AG08396 (cell line): ENCODE data around the gene TRIM33.

Experiments
- DNase-seq: peaks from one replicate; pipeline ENCODE4 v3.0.0; 2012; ENCODE audit warnings: low spot score, mixed read lengths

TRIM33 gene

DNA sequence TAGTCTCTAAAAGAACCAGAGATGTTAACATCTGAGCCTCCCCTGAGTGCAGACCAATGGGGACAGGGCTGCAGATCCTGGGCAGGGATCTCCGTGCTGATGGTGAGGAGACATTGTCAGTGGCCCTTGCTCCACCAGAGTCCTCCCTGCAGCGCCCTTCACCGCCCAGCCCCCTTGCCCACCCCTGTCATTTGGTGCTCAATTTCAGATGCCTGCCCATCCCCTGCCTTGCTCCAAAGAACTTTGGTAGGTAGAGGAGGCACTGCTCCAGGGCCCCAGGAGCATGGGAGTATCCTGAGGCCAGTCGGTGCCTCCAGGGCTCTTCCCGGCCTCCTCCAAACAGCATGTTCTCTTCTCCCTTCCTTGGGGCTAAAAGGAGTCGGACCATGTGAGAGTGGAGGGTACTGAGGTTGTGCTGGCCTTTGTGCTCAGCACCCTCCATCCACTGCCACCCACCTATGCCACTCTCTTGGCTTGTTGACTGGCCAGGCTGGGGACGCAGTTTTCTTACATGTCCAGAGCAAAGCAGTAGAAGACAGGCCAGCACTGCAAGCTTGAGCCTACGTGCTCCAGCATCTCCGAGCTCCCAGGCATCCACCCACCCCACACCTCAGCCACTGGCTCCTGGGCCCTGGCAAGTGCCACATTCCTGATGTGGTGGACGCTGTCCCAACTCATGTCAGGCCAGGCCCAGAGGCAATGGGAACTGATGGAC, 160.1 kb downstream of the TRIM33 start:
- DNase-seq: no peak

DNA sequence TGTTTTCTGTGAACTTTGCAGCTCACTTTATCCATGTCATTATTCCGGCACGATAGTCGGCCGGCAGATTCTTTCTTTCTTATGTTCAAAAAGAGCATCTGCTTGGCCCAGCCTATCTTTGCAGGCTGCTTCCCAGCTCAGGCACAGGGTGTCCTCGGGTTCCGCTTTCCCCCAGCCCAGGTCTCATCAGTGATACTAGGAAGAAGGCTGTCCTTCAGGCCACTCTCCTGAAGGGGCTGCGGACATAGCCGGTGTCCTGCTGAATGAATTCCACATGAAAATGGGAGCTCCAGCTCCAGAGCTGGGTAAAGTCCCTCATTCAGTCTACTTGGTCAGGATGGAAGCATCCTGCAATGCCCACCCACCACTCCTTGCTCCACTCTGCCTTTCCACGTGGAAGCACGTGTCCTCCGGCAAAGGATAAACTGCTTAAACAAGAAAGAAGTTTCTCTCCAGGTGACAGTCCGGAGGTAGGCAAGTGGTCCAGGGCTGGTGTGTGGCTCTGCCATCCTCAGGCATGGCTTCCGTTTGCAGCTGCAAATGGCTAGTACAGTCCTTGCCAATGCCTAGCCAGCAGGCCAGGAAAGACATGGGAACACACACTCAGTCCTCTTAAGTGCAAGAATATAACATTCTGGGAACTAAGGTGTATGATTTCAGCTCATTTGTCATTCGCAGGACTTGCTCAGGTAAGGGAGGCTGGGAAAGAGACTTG, 161.0 kb downstream of the TRIM33 start:
- no peak for DNase-seq

DNA sequence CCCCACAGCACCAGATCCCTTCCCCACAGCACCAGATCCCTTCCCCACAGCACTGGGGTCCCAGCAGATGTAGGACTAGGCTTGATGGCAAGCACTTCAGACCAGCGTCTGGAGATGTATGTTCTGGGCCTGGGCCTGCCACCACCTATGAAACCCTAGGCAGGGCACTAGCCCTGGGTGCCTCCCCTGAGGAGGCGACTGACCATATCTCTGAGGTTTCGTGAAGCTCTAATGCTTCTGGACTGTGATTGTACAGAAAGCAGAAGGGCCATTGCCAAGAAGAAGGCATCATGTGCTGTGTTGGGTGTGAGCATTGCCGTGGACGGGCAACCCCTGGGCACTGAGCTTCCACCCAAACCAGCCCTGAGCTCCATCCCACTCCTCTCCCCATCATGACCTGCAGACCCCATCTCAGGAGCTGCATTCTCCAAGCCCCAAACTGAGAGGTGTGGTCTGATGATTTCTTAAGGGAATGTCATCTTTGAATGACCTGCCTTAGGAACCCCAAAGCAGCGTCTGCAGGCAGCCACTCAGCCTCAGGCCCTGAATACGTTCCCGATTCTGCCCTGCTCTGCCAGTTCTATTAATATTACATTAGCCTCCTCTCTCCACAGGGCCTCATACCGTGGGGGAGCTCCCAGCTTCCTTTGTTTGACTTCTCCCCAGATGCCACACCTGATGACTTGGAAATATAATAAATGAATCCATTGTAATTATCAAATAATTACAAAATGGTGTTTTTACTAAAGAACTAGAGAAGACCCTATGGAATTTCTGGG, 163.4 kb downstream of the TRIM33 start:
- DNase-seq: no peak

DNA sequence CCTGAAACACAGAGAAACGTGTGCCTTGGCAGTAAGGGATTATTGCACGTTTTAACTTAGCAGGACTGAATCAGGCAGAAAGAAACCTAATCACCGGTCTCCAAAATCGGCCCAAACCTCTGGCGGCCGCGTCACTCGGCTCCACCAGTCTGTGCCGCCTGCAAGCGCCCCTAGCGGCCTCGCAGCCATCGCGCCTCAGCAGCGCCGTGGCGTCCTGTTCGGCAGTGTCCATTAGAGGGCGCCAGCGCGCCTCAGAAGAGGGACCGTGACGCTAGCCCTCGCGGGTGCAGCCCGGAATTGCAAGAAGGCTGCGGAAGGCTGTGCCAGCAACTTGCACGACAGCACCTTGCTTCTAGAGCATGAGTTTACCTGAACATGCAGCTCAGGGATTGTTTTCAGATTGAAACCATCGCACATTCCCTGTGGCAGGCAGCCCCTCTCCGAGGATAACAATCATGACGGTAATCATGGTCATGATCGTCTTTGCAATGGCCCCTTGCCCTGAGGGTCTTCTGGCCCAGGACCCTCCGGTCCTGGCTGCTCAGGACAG, 164.4 kb downstream of the TRIM33 start:
- peak; percentile 95 for DNase-seq

DNA sequence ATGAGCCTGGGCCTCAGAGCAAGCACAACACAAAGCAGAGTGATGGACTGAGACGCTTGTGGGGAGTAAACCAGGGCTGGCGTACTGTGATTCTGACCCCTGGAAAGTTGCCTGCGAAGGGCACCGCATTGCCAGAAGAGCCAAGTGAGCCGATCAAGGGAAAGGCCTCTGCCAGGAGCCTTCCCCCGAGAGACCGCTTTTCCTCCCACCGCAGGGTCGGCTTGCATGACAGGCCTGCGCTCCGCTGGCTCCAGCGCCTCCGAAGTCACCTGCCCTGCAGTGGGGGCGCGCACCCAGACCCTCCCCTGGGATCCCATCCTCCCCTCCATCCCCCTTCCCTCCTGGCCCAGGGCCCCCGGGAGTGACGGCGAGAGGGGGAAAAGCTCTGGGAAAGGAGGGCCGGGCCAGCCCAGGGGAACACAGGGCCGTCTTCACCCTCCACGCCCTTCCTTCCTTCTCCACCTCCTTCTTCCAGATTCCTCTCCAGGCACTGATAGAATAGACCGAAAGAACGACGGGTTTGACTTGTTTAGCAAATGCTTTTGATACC, 165.0 kb downstream of the TRIM33 start:
- peak; percentile 16 for DNase-seq

DNA sequence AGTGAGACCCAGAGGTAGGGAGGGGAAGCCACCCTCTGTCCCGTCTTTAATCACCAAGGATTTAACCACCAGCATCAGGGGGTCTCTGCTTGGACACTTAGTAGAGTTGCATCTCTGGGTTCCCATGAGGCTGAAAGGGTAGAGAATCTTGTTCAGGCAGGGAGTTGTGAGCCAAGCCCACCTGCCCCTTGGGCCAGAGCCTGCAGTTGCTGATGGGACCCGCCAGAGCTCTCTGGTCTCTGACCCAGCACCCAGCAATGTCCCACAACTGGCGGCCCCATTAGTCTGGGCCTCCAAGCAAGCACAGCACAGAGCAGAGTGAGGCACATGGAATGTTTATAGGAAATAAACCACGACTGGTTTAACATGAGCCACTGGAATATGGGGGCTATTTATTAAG, 166.3 kb downstream of the TRIM33 start:
- no peak for DNase-seq
